ENCODE results near the gene ATP9B.

GRCh38 chr18:79400591-79401381, 331.6 kb downstream of the ATP9B start:
- TF ChIP-seq POLR2AphosphoS5 (IDR thresholded peaks at IDR 0.05; ENCODE audit: low read depth, low read length) (no peak), POU2F2 (IDR thresholded peaks at IDR 0.05; ENCODE audit: low read depth, low read length) (no peak), POLR2A (IDR thresholded peaks at IDR 0.05; ENCODE audit: low read depth, low read length) (no peak)

All from GM12891 (cell line).